GM10248 (cell line): ENCODE data around the gene PALM2AKAP2.

Experiments used
- CTCF ChIA-PET: fragments of 300-600 bp; sonication (Branson Sonifier 250); formaldehyde crosslinking; extraction: SDS; loops from one replicate; lab custom pipeline; 2021; ENCODE audit warnings: antibody characterized with exemption; lab: Yijun Ruan, JAX
- POLR2A ChIA-PET: fragments of 350-650 bp; sonication (Branson Sonifier 250); formaldehyde crosslinking; extraction: SDS; loops from one replicate; lab custom pipeline; 2020; ENCODE audit warnings: antibody characterized with exemption; lab: Yijun Ruan, JAX
- DNase-seq: peaks from one replicate; pipeline ENCODE4 v3.0.0; 2012; ENCODE audit errors: extremely low spot score
- TF ChIP-seq, protein P1 (sequence below): IDR thresholded peaks from 2 replicates; pipeline ENCODE4 v1.5.1; 2012; ENCODE audit warnings: mild to moderate bottlenecking, low read depth; ENCODE audit errors: extremely low read depth, missing control alignments, control extremely low read depth

Gene PALM2AKAP2

DNA sequence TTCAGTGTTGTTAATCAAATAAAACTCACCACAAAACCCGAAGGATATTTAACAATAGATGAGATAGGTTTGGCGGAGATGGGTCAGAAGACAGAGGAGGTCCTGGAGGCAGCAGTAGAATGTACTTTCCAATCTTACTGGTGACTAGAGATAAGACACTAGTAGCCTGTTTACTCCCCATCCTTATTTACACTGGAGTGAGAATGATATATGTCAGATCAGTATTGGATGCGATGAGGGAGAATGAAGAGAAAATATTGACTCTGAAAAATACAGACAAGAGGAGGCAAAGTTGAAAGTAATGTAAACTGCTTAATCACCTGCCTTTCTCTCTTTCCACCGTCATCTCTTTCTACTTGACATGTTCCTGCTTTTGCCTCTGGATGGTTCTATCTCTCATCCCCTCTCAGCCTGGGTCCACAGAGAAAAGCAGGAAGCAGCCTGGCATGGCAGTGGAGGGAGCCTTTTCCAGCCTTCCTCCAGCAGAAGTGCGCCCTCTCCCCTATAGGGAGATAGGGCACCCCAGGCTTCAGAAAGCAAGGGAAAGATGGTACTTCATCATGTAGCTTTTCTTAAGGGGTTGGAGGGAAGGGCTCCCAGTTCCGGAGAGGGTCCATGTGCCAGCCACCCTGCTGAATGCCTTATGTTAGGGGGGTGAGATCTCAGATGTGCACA lies 11.1 kb downstream of the PALM2AKAP2 start:
- POLR2A ChIA-PET: no interaction called here
- no peak for DNase-seq
- TF ChIP-seq, protein P1, sequence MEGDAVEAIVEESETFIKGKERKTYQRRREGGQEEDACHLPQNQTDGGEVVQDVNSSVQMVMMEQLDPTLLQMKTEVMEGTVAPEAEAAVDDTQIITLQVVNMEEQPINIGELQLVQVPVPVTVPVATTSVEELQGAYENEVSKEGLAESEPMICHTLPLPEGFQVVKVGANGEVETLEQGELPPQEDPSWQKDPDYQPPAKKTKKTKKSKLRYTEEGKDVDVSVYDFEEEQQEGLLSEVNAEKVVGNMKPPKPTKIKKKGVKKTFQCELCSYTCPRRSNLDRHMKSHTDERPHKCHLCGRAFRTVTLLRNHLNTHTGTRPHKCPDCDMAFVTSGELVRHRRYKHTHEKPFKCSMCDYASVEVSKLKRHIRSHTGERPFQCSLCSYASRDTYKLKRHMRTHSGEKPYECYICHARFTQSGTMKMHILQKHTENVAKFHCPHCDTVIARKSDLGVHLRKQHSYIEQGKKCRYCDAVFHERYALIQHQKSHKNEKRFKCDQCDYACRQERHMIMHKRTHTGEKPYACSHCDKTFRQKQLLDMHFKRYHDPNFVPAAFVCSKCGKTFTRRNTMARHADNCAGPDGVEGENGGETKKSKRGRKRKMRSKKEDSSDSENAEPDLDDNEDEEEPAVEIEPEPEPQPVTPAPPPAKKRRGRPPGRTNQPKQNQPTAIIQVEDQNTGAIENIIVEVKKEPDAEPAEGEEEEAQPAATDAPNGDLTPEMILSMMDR: no peak
- CTCF ChIA-PET: no interaction called here

GRCh38 chr9:109791747-109792146 lies 11.7 kb downstream of the PALM2AKAP2 start:
- ChIA-PET POLR2A (no interaction called here), CTCF (no interaction called here)
- no peak for DNase-seq

DNA sequence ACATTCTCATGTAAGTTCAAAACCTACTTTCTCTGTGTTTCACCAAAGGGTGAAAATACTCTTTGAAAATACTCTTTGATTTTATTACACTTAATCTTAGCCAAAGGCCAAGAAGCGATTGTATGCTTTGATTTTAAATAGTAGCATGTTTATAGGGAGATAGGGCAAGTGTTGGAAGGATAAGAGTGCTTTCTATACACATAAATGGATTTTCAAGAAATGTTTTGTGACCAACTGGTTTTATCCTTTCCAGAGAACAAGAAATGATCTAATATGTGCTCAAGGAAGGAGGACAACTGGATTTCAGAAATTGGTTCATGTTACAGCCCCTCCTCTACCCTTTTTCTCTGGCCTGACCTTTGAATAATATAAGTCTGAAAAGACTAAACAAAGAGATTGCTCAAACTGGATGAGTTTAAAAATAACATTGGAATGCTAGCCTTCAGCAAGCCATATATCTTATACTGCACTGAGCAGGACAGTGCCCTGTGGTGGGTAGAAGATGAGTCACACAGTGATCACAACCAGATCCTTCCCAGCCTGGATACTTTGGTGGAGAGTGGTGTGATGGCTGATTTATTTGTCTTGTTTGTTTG lies 13.1 kb downstream of the PALM2AKAP2 start:
- POLR2A ChIA-PET: no interaction called here
- TF ChIP-seq, protein P1: no peak
- DNase-seq: no peak
- CTCF ChIA-PET: no interaction called here

More at GRCh38 chr9:109791747-109792146, 11.7 kb downstream of the PALM2AKAP2 start:
- TF ChIP-seq, protein P1: no peak

DNA sequence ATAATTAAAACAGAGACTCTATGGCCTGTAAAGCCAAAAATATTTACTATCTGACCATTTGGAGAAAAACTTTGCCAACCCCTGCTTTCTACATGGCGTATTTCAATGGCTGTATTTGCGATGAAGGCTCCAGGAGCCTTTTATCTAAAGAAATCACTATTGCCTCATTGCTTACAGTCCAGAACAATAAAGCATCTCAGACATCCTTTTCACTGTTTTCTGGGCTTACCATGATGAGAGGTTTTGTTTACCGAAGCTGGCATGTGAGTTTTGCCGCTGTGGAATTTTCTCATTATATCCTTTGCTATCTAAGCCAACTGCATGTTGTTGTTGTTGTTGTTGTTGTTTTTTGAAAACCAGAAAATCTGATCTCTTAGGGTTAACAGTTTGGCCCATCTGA lies 13.9 kb downstream of the PALM2AKAP2 start:
- DNase-seq: no peak
- ChIA-PET POLR2A (no interaction called here), CTCF (no interaction called here)
- TF ChIP-seq, protein P1: no peak

- ChIA-PET CTCF (no interaction called here), POLR2A (no interaction called here)
- TF ChIP-seq, protein P1: no peak
- no peak for DNase-seq
These were observed 14.5 kb downstream of the PALM2AKAP2 start for GRCh38 chr9:109794361-109795012.

GRCh38 chr9:109795613-109796012 lies 15.6 kb downstream of the PALM2AKAP2 start:
- TF ChIP-seq, protein P1: no peak
- ChIA-PET POLR2A (no interaction called here), CTCF (no interaction called here)
- no peak for DNase-seq
